Activated T-cell treated with anti-CD3 and anti-CD28 coated beads, Interleukin-2, amount 50 U/mL, for 1 hour (primary cell): ENCODE results near the gene HNRNPC.
"Not testable (repeated sequence)": the region's sequence is repeated elsewhere in the genome, so short reads cannot be mapped to it uniquely, and the experiment has no call there.

Experiments
- DNase-seq: peaks from one replicate; pipeline ENCODE4 v3.0.0-alpha.2; 2020

HNRNPC gene

DNA sequence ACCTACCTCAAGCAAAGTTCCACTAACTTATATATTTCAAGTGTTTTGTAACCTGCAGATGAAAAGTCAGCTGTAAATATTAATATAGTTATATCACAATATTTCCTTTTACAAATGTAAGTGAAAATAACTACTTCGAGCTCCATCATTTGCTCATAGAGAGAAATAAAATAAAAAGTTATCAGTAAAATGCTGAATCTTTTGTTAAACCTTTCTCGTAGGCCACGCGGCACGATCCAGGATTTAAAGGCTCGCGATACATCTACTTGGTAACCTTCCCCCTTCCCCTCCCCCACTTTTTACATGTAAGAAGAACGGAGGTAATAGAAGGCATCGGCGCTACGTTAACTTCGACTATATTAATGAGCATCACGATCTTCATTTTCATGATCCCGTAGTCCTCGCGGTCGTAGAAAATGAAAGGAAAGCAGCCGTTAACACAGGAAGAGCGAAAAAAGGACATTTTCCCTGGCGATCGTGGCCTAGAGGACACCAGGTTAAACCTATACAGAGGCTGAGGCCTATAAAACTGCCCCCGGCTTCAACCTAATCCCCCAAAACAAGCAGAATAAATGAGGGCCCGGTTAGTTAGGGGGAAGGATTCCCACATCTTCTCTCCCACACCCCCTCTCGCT lies 508 bp downstream of the HNRNPC start:
- DNase-seq: no peak

GRCh38 chr14:21267886-21268616 lies 1.2 kb downstream of the HNRNPC start:
- DNase-seq: no peak

GRCh38 chr14:21267431-21267845 lies 1.8 kb downstream of the HNRNPC start:
- no peak for DNase-seq

DNA sequence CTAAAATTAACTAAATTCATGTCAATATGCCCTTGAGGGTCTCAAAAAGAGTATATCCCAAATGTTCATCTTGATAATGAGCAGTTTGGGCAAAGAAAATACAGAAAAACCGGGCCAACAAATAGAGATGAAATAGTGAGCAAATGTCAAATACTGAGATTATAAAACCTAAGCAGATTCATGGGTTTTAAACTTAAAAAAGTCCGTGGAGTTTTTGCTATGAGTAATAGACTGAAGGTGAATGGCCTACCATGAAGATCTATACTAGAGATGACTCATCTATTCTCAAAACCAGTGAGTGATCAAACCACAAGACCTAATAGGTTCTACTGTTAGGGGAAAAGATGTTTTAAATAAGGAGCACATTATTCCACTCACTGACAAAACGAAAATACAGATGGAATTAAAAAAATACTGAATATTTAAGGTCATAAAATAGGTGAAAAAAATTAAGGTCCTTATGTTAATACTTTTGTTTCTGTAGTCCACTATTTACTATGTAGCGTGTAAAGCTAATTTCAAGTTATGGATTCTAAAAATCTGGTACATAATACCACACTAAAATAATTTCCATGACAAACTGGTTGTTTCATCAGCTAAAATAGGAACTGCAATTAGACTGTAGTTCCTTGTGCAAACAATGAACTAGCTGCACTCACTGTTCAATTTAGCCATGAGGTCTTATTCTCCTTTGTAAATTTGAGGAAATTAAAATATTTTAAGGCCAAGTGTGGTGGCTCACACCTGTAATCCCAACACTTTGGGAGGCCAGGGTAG lies 5.0 kb downstream of the HNRNPC start:
- no peak for DNase-seq

DNA sequence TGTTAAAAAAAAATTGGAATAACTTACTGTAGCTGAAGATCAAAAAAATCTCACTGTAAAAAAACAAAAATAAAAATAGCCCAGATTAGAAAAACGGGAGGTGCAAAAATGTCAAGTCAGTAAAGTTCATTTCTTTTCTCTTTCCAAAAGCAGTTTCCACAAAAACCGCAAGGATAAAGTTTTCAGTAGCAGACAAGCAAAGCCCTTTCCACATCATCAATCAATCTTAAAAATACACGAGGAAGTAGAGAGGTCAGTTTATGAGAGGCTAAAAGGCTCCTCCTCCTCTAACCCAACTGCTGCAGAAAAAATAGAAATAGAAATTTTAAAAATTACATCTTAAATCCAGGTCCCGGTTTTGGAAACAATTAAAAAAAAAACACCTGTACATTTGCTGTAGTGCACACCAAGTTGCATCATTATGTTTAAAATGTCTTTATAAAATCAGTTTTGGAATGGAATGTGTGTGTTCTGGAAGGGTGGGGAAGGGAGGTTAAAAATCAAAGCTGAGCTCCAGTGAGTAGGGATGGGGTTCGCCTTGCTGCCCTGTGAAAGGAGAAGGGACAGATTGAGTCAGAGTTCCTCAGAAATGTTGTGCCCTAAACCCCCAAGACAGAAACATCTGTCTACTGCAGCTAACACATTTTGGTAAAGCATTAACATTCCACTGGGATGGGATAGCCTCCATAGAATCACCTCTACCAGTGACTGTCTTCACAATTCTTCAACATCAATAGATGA lies 5.8 kb downstream of the HNRNPC start:
- no peak for DNase-seq

DNA sequence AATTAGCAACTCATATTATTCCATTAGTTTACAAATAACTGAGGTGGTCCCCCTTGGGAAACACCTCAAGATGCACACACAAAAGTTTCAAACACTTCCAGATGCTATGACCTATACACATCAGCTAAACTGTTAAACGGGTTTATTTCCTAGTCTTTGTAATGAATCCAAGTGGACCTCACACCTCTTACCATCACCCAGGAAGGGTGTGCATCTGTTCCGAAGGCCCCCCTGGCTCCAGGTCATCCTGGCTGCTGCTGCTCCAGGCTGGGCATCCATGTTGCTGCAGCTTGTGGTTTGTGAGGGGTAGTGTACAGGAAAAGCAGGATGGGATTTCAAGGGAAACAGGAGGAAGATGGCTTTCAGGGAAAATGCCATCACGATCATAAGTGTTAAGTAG lies 6.8 kb downstream of the HNRNPC start:
- no peak for DNase-seq

DNA sequence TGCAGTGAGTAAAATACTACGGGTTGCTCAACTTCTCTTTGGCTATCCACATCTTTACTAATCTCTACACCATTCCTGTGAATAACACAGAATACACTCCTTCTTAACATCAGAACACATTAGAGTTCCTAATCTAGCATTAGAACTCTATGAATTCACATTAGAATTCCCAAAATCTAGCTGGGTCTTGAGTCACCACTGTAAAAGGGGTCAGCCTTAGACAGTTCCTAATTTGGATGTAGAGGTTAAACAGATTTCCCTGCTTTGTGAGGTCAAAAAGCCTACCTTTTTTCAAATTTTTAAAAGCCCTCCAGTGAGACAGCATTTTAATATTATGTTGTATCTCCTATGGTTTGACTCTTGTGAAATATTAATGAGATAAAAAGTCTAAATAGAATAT lies 7.4 kb downstream of the HNRNPC start:
- DNase-seq: no peak

DNA sequence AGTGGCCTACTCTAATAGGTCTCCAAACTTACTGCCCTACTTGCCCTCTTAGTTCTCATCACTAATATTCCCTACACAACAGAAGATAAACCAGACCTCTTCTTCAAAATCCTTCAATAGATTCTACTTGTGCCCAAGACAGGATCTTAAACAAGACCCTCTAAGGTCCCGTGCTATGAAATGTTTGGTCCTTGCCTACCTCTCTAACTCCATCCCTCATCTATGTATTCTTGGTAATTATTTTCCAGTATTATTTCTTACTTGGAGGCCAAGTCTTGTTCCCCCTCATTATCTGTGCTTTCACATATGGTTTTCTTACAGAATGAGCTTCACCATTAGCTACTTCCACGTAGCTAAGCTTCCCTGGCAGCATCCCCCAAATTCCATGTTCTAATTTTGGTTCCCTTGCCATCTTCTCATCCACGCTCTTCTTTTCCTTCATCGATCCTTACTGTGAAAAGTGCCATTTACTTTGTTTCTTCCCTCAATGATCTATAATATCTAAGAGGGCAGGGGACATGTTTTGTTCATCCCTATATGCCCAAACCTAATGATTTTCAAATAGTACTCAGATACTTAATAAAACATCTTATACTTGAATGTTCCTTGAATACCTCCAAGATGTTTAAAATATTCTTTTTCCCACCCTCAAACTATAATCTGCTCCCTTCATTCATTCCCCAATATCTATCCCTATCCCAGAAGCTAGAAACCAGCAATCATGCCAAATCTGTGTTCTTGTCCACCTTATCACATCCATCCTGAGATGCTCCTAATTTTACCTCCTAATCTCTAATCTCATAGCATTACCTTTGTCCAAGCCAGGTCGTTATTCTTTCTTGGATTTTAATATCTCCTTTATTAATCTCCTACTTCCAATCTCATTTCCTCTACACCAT lies 10.1 kb downstream of the HNRNPC start:
- no peak for DNase-seq

DNA sequence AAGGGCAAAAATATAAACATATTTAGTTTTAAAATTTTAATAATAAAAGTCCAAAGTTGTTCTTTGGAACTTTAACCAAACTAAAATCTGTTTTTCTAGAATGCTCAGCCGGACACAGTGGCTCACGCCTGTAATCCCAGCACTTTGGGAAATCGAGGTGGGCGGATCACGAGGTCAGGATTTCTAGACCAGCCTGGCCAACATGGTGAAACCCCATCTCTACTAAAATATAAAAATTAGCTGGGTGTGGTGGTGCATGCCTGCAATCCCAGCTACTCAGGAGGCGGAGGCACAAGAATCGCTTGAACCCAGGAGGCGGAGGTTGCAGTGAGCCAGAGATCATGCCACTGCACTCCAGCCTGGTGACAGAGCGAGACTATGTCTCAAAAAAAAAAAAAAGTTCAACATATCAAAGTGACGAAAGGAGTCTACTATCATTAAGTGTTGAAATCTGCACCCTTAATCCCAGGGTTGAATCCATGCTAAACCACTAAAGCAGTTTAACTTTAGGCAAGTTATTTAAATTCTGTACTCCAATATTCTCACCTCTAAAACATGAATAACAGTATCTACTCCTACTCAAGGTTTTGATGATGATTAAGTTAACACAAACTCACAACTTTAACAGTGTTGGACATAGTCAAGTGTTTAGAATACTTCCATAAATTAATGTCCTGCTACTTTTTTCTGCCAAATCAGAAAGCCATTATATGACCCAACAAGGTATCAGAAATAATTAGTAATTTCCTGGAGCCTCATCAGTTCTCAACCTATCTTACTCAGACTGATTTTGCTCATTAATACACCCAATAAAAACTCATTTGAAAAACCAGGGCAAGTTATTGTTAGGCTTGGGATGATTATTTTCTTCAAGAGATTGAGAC lies 11.0 kb downstream of the HNRNPC start:
- no peak for DNase-seq

- DNase-seq: no peak
These were observed 11.8 kb downstream of the HNRNPC start for GRCh38 chr14:21257394-21257909.

GRCh38 chr14:21256539-21257393 lies 12.5 kb downstream of the HNRNPC start:
- no peak for DNase-seq

- not testable (repeated sequence) for DNase-seq
These were observed 13.2 kb downstream of the HNRNPC start for GRCh38 chr14:21256102-21256447.

DNA sequence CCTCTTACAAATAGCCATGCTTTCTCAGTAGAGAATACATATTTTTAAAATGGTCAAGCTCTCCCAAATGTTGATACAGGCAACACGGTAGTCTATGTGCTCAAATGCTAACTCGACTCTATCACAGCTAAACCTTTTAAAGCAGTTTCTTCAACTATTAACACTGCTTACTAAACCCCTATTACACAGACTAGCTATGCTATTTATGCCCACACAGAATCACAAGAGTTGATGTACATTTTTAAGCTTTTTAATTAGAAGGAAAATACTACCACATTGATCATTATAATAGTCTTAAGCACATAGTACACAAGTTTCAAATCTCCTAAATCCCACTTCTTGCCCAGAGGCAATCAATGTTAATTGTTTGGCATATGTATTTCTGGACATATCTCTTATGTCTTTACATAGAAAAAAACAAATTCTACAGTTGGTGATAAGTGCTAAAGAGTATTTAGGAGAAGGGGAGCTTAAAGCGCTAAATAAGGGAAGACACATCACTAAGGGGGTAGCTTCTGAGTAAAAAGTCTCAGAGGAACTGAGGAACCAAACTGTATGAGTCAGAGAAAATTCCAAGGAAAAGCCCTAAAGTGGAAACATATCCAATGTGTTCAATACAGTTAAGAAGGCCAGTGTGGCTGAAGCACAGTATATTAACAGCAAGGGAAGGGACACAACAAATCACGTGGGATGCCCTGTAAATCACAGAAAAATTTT lies 13.7 kb downstream of the HNRNPC start:
- no peak for DNase-seq

- DNase-seq: no peak
These were observed 17.1 kb downstream of the HNRNPC start for GRCh38 chr14:21252149-21252548.

DNA sequence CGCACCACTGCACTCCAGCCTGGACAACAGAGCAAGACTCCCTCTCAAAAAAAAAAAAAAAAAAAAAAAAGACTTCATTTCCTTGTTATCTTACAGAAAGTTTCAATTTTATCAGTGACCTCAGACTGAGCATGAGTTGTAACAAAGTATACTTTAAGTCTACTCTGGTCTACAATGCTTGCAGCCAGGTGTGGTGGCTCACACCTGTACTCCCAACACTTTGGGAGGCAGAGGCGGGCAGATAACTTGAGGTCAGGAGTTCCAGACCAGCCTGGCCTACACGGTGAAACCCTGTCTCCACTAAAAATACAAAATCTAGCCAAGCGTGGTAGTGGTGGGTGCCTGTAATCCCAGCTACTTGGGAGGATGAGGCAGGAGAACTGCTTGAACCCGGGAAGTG lies 18.0 kb downstream of the HNRNPC start:
- no peak for DNase-seq

GRCh38 chr14:21248739-21249411 lies 20.4 kb downstream of the HNRNPC start:
- DNase-seq: no peak

GRCh38 chr14:21248338-21248737 lies 20.9 kb downstream of the HNRNPC start:
- DNase-seq: no peak

- DNase-seq: no peak
These were observed 23.4 kb downstream of the HNRNPC start for GRCh38 chr14:21245813-21246212.

DNA sequence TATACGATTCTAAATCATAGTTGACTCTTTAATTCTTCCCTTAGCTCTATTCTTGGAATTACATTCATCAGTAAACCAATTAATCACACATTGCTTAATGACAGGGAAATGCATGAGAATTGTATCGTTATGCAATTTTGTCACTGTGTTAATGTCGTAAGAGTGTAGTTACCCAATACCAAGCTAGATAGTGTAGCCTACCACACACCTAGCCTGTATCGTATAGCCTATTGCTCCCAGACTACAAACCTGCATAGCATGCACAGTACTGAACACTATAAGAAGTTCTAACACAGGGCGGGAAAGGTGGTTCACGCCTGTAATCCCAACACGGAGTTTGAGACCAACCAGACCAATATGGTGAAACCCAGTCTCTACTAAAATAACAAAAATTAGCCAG lies 24.7 kb downstream of the HNRNPC start:
- no peak for DNase-seq
